MCF 10A (cell line): Measurements from ENCODE around the gene GNAI3. TPM values are rescaled to one million over a fixed set of nuclear protein-coding genes. Genes with fewer than 3 reads are reported as not detected.

Source experiments
- BruUV-seq: library from RNA; stranded (reverse); fragments of 400-500 nt; replicated peaks from 2 replicates; lab custom pipeline; 2021; lab: Mats Ljungman, UMichigan
- CTCF ChIA-PET: fragments of 300-600 bp; sonication (Branson Sonifier 250); formaldehyde crosslinking; extraction: SDS; loops from one replicate; lab custom pipeline; 2021; ENCODE audit warnings: antibody characterized with exemption, inconsistent platforms; lab: Yijun Ruan, JAX
- POLR2A ChIA-PET: fragments of 300-600, 350-650 bp; sonication (Branson Sonifier 250); formaldehyde crosslinking; extraction: SDS; loops from one replicate; lab custom pipeline; 2020; ENCODE audit warnings: antibody characterized with exemption, inconsistent platforms; lab: Yijun Ruan, JAX
- DNase-seq: peaks from one replicate; pipeline ENCODE4 v3.0.0-alpha.2; 2018; ENCODE audit not compliant: unreplicated experiment
- H3K27ac Mint-ChIP-seq: one replicate; pipeline ENCODE4 v1.8.0; 2022; ENCODE audit warnings: mild to moderate bottlenecking, low read depth, mixed read lengths; ENCODE audit not compliant: unreplicated experiment
- H3K27me3 Mint-ChIP-seq: one replicate; pipeline ENCODE4 v1.8.0; 2022; ENCODE audit warnings: mixed read lengths; ENCODE audit not compliant: insufficient read depth, unreplicated experiment
- H3K36me3 Mint-ChIP-seq: one replicate; pipeline ENCODE4 v1.8.0; 2022; ENCODE audit warnings: mild to moderate bottlenecking, moderate library complexity, mixed read lengths; ENCODE audit not compliant: insufficient read depth, unreplicated experiment
- H3K4me1 Mint-ChIP-seq: one replicate; pipeline ENCODE4 v1.8.0; 2022; ENCODE audit warnings: mixed read lengths; ENCODE audit not compliant: insufficient read depth, unreplicated experiment
- H3K4me3 Mint-ChIP-seq: one replicate; pipeline ENCODE4 v1.8.0; 2022; ENCODE audit warnings: mild to moderate bottlenecking, moderate library complexity, mixed read lengths; ENCODE audit not compliant: unreplicated experiment
- H3K9me3 Mint-ChIP-seq: one replicate; pipeline ENCODE4 v1.8.0; 2022; ENCODE audit warnings: mixed read lengths; ENCODE audit not compliant: unreplicated experiment
- CTCF ChIP-seq: fragments of 200-600 bp; IDR thresholded peaks from one replicate; pipeline ENCODE4 v1.8.0; 2022; ENCODE audit warnings: antibody characterized with exemption, mild to moderate bottlenecking; ENCODE audit not compliant: unreplicated experiment
- intact Hi-C: fragments of 100-400 bp; cut with micrococcal nuclease; formaldehyde crosslinking; loops from 2 replicates; pipeline ENCODE4 v1.14.1; 2022
- total RNA-seq: library from RNA; stranded (reverse); gene quantifications from 2 replicates; pipeline ENCODE4 v1.2.3, GENCODE V29; 2022

The GNAI3 gene
- total RNA-seq, 1 experiment from 2014 or later: 8.0 TPM

- intact Hi-C loops: no loop called here
- Mint-ChIP-seq H3K27me3 (peaks cover 12% of the 10 kb centered on the region), H3K9me3 (no peaks in the 10 kb centered on the region), H3K4me1 (no peaks in the 10 kb centered on the region), H3K36me3 (no peaks in the 10 kb centered on the region), H3K27ac (no peak overlapping the region), H3K4me3 (no peak overlapping the region)
- no peak for DNase-seq
- TF ChIP-seq CTCF: no peak
- no TSS peak for BruUV-seq
- CTCF ChIA-PET: interaction anchor here (0.6 to 26.1 kb wide), 5 partner anchors 17 to 455 kb away, joined by 3 to 1071 read pairs (median 3); partner anchors contain the start of genes AMIGO1, ATXN7L2 and CYB561D1
- POLR2A ChIA-PET: interaction anchor here (0.6 to 5.7 kb wide), 4 partner anchors 36 to 566 kb away, joined by 3 to 38 read pairs (median 4); partner anchors contain the start of genes CLCC1, CYB561D1 and PSMA5
Observed at GRCh38 chr1:109528712-109529111, 19.7 kb upstream of the GNAI3 start.

GRCh38 chr1:109529881-109530456 lies 18.4 kb upstream of the GNAI3 start:
- Mint-ChIP-seq H3K9me3 (no peaks in the 10 kb centered on the region), H3K27ac (no peak overlapping the region), H3K36me3 (no peaks in the 10 kb centered on the region), H3K4me3 (no peak overlapping the region), H3K4me1 (no peaks in the 10 kb centered on the region), H3K27me3 (peaks cover 12% of the 10 kb centered on the region)
- ChIA-PET POLR2A (interaction anchor here (1.1 to 5.7 kb wide), 2 partner anchors 38 to 104 kb away, joined by 3 to 38 read pairs; partner anchors contain the start of gene CYB561D1), CTCF (interaction anchor here (1.4 to 26.1 kb wide), 5 partner anchors 11 to 247 kb away, joined by 3 to 1071 read pairs (median 4); partner anchors contain the start of genes AMIGO1, ATXN7L2 and CYB561D1)
- no TSS peak for BruUV-seq
- TF ChIP-seq CTCF: no peak
- DNase-seq: peak; percentile 42
- intact Hi-C loops: loop anchor here (5.0 to 10.0 kb wide), 2 partner anchors 253 to 335 kb away; no protein-coding TSS in a partner anchor

GRCh38 chr1:109530457-109531087 lies 17.8 kb upstream of the GNAI3 start:
- Mint-ChIP-seq H3K4me3 (no peak overlapping the region), H3K36me3 (no peaks in the 10 kb centered on the region), H3K9me3 (no peaks in the 10 kb centered on the region), H3K27me3 (peaks cover 11% of the 10 kb centered on the region), H3K4me1 (no peaks in the 10 kb centered on the region), H3K27ac (no peak overlapping the region)
- BruUV-seq: no TSS peak
- TF ChIP-seq CTCF: no peak
- ChIA-PET CTCF (interaction anchor here (0.6 to 26.1 kb wide), 6 partner anchors 10 to 246 kb away, joined by 3 to 1071 read pairs (median 4); partner anchors contain the start of genes AMIGO1, ATXN7L2 and CYB561D1), POLR2A (interaction anchor here (1.1 to 5.7 kb wide), 2 partner anchors 38 to 105 kb away, joined by 3 to 38 read pairs; partner anchors contain the start of gene CYB561D1)
- intact Hi-C loops: loop anchor here (5.0 to 10.0 kb wide), 2 partner anchors 253 to 336 kb away; no protein-coding TSS in a partner anchor
- DNase-seq: no peak
